Colon (tissue), 2 donors: ENCODE measurements around the gene CCDC141.

Experiments
- FAIRE-seq: peaks from 2 replicates; lab custom pipeline; 2012; peaks lifted over from hg19 to GRCh38; lab: Jason Lieb, UNC
- donor health status: control.
- donor health status: control.

CCDC141 gene

GRCh38 chr2:178865146-178865936 is 184.6 kb downstream of the CCDC141 start:
- FAIRE-seq = no peak

- FAIRE-seq = no peak
These were observed 185.9 kb downstream of the CCDC141 start for GRCh38 chr2:178863856-178864620.

- FAIRE-seq = no peak
These were observed 186.6 kb downstream of the CCDC141 start for GRCh38 chr2:178863130-178863855.

- FAIRE-seq = no peak
These were observed 189.4 kb downstream of the CCDC141 start for GRCh38 chr2:178860551-178860950.

GRCh38 chr2:178859730-178860129 is 190.2 kb downstream of the CCDC141 start:
- FAIRE-seq = no peak

GRCh38 chr2:178858896-178859625 is 190.9 kb downstream of the CCDC141 start:
- no peak for FAIRE-seq

- no peak for FAIRE-seq
These were observed 194.8 kb downstream of the CCDC141 start for GRCh38 chr2:178855151-178855550.

GRCh38 chr2:178848335-178848734 is 201.6 kb downstream of the CCDC141 start:
- FAIRE-seq = no peak

GRCh38 chr2:178846458-178846802 is 203.5 kb downstream of the CCDC141 start:
- no peak for FAIRE-seq

GRCh38 chr2:178845566-178846457 is 204.1 kb downstream of the CCDC141 start:
- no peak for FAIRE-seq

GRCh38 chr2:178844701-178845100 is 205.2 kb downstream of the CCDC141 start:
- no peak for FAIRE-seq

- FAIRE-seq = no peak
These were observed 205.7 kb downstream of the CCDC141 start for GRCh38 chr2:178844269-178844668.

- FAIRE-seq = no peak
These were observed 206.2 kb downstream of the CCDC141 start for GRCh38 chr2:178843697-178844096.

- no peak for FAIRE-seq
These were observed 213.1 kb downstream of the CCDC141 start for GRCh38 chr2:178836807-178837206.

GRCh38 chr2:178834086-178834485 is 215.9 kb downstream of the CCDC141 start:
- FAIRE-seq = no peak

GRCh38 chr2:178833382-178833781 is 216.6 kb downstream of the CCDC141 start:
- FAIRE-seq = no peak

GRCh38 chr2:178830451-178830850 is 219.5 kb downstream of the CCDC141 start:
- FAIRE-seq = no peak

GRCh38 chr2:178829981-178830380 is 220.0 kb downstream of the CCDC141 start:
- FAIRE-seq = no peak

- FAIRE-seq = no peak
These were observed 220.5 kb downstream of the CCDC141 start for GRCh38 chr2:178829299-178829960.

GRCh38 chr2:178828486-178828881 is 221.5 kb downstream of the CCDC141 start:
- FAIRE-seq = no peak
